NCI-H2227 (cell line): ENCODE measurements around the gene TMEM132C.
"Not testable (repeated sequence)": the region's sequence is repeated elsewhere in the genome, so short reads cannot be mapped to it uniquely, and the experiment has no call there.

Experiments
- DNase-seq: peaks from one replicate; lab custom pipeline; 2025; ENCODE audit not compliant: unreplicated experiment; lab: John Stamatoyannopoulos, UW

TMEM132C gene

GRCh38 chr12:128549601-128550218 is 282.7 kb downstream of the TMEM132C start:
- no peak for DNase-seq

- DNase-seq: no peak
Observed at GRCh38 chr12:128551266-128551665, 284.3 kb downstream of the TMEM132C start.

GRCh38 chr12:128554546-128555304 is 287.8 kb downstream of the TMEM132C start:
- no peak for DNase-seq

- no peak for DNase-seq
Observed at GRCh38 chr12:128557231-128557630, 290.3 kb downstream of the TMEM132C start.

GRCh38 chr12:128564956-128565355 is 298.0 kb downstream of the TMEM132C start:
- DNase-seq: no peak

- DNase-seq: no peak
Observed at GRCh38 chr12:128567730-128568129, 300.8 kb downstream of the TMEM132C start.

- no peak for DNase-seq
Observed at GRCh38 chr12:128570191-128571065, 303.5 kb downstream of the TMEM132C start.

GRCh38 chr12:128571906-128572810 is 305.2 kb downstream of the TMEM132C start:
- no peak for DNase-seq

GRCh38 chr12:128573907-128574306 is 306.9 kb downstream of the TMEM132C start:
- DNase-seq: no peak

GRCh38 chr12:128578045-128578444 is 311.1 kb downstream of the TMEM132C start:
- no peak for DNase-seq

GRCh38 chr12:128581321-128581761 is 314.4 kb downstream of the TMEM132C start:
- DNase-seq: no peak

- DNase-seq: no peak
Observed at GRCh38 chr12:128583453-128583852, 316.5 kb downstream of the TMEM132C start.

GRCh38 chr12:128586451-128587029 is 319.6 kb downstream of the TMEM132C start:
- DNase-seq: no peak

GRCh38 chr12:128587918-128588317 is 320.9 kb downstream of the TMEM132C start:
- DNase-seq: no peak

- DNase-seq: no peak
Observed at GRCh38 chr12:128592220-128592744, 325.3 kb downstream of the TMEM132C start.

GRCh38 chr12:128594521-128594920 is 327.6 kb downstream of the TMEM132C start:
- no peak for DNase-seq

- DNase-seq: no peak
Observed at GRCh38 chr12:128595609-128596008, 328.6 kb downstream of the TMEM132C start.

GRCh38 chr12:128600886-128601285 is 333.9 kb downstream of the TMEM132C start:
- no peak for DNase-seq

- DNase-seq: no peak
Observed at GRCh38 chr12:128603573-128604115, 336.7 kb downstream of the TMEM132C start.

GRCh38 chr12:128604219-128604618 is 337.2 kb downstream of the TMEM132C start:
- not testable (repeated sequence) for DNase-seq
